ENCODE measurements around the gene PM20D1. TPM values are rescaled to one million over a fixed set of nuclear protein-coding genes. Genes with fewer than 3 reads are reported as not detected.

The PM20D1 gene
- total RNA-seq, 2 experiments from 2014 or later, result 0.50 to 1.3 TPM

DNA sequence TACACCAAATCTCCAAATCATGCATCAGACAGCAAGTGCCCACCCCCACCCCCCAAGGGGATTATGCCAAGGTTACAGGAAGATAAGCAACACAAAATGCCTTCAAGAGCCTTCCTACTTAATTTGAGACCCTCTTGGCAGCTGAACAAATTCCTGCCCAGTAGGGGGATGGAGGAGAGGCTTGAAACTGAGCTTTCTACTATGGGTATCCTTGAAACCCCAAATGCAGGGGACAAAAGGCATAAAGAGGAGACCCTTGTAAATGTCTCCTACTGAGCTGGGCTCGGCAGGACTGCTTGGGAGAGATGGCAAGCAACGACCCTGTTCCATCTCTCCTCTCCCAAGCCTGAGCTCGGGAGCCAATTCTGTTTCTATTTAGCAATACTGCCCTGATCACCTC lies 40.5 kb downstream of the PM20D1 start:
- Mint-ChIP-seq H3K27me3 (peaks cover 3% of the 10 kb centered on the region), H3K27ac (no peak overlapping the region), H3K36me3 (peaks cover 10% of the 10 kb centered on the region), H3K9me3 (no peaks in the 10 kb centered on the region), H3K4me3 (no peak overlapping the region), H3K4me1 (peaks cover 49% of the 10 kb centered on the region)
- ATAC-seq (ENCODE audit: low read depth) (no peak), DNase-seq (no peak)
- POLR2A ChIA-PET, result no interaction called here

GRCh38 chr1:205805082-205805711 lies 44.7 kb downstream of the PM20D1 start:
- no peaks in the 10 kb centered on the region for H3K27me3 Mint-ChIP-seq

GRCh38 chr1:205804605-205805004 lies 45.3 kb downstream of the PM20D1 start:
- Mint-ChIP-seq H3K9me3 (no peaks in the 10 kb centered on the region), H3K4me3 (no peak overlapping the region), H3K4me1 (peaks cover 35% of the 10 kb centered on the region), H3K27ac (peak overlapping the region; percentile 58), H3K36me3 (peaks cover 9% of the 10 kb centered on the region), H3K27me3 (no peaks in the 10 kb centered on the region)
- POLR2A ChIA-PET, result no interaction called here
- no peak for DNase-seq
- no peak for ATAC-seq (ENCODE audit: low read depth)

More at GRCh38 chr1:205805082-205805711, 44.7 kb downstream of the PM20D1 start:
- Mint-ChIP-seq H3K9me3 (no peaks in the 10 kb centered on the region), H3K27ac (peak overlapping the region; percentile 71), H3K36me3 (peaks cover 9% of the 10 kb centered on the region), H3K4me1 (peaks cover 35% of the 10 kb centered on the region), H3K4me3 (peak overlapping the region; percentile 71)
- POLR2A ChIA-PET, result no interaction called here
- ATAC-seq (ENCODE audit: low read depth) (peak; percentile 50), DNase-seq (no peak)

DNA sequence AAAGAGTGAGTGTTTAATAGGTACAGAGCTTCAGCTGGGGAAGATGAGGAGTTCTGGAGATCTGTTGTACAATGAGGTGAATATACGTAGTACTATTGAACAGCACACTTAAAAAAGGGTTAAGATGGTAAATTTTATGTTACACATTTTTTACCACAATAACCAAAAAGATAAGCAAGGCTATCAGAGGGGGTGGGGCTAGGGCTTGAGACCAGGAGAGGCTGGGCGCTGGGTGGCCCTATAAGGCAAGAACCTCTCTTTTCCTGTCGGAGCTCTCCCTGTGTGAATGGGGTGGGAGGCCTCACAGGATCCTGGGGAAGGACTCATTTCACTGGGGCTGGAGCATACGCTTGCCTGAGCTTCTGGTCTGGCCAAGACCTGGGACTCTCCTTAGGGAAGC lies 45.9 kb downstream of the PM20D1 start:
- Mint-ChIP-seq H3K27ac (no peak overlapping the region), H3K9me3 (no peaks in the 10 kb centered on the region), H3K4me3 (no peak overlapping the region), H3K36me3 (peaks cover 9% of the 10 kb centered on the region), H3K4me1 (peaks cover 32% of the 10 kb centered on the region), H3K27me3 (no peaks in the 10 kb centered on the region)
- ATAC-seq (ENCODE audit: low read depth) (no peak), DNase-seq (no peak)
- POLR2A ChIA-PET, result no interaction called here

- no peak for DNase-seq
- H3K27me3 Mint-ChIP-seq, result no peaks in the 10 kb centered on the region
These were observed 47.9 kb downstream of the PM20D1 start for GRCh38 chr1:205802060-205802459.

GRCh38 chr1:205800981-205801703 lies 48.8 kb downstream of the PM20D1 start:
- no peak for DNase-seq
- H3K36me3 Mint-ChIP-seq, result peaks cover 4% of the 10 kb centered on the region
- no peak for ATAC-seq (ENCODE audit: low read depth)
- H3K4me3 Mint-ChIP-seq, result no peak overlapping the region
- H3K27ac Mint-ChIP-seq, result peak overlapping the region; percentile 32
- H3K4me1 Mint-ChIP-seq, result peaks cover 24% of the 10 kb centered on the region
- POLR2A ChIA-PET, result interaction anchor here (0.6 kb wide), 1 partner anchor 17 kb away, joined by 4 read pairs; no protein-coding TSS in a partner anchor
- no peaks in the 10 kb centered on the region for H3K9me3 Mint-ChIP-seq
- H3K27me3 Mint-ChIP-seq, result no peaks in the 10 kb centered on the region

More at GRCh38 chr1:205802060-205802459, 47.9 kb downstream of the PM20D1 start:
- no peak for ATAC-seq (ENCODE audit: low read depth)
- H3K9me3 Mint-ChIP-seq, result no peaks in the 10 kb centered on the region
- H3K4me1 Mint-ChIP-seq, result peaks cover 31% of the 10 kb centered on the region
- no peak overlapping the region for H3K27ac Mint-ChIP-seq
- POLR2A ChIA-PET, result interaction anchor here (0.6 kb wide), 1 partner anchor 18 kb away, joined by 4 read pairs; no protein-coding TSS in a partner anchor
- H3K4me3 Mint-ChIP-seq, result no peak overlapping the region
- H3K36me3 Mint-ChIP-seq, result peaks cover 4% of the 10 kb centered on the region

DNA sequence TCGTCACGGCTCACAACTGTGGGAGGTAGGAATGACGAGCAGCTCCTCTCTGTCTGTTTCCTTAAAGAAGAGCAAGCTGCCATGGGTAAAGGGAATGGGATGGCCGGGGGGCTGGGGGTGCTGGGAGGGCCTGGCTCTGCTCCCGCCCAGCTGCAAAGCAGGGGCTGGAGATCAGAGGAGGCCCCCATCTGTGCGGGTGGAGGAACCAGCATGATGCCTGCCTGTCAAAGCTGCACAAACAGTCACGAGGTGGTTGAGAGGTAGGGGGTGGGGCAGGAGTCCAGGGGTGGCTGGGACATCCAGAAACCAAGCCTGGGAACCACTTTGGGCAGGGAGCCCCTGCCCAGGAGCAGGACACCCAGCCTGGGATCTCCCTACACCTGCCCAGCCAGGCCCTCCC lies 49.5 kb downstream of the PM20D1 start:
- no peaks in the 10 kb centered on the region for H3K27me3 Mint-ChIP-seq
- ATAC-seq (ENCODE audit: low read depth) (no peak), DNase-seq (no peak)
- H3K27ac Mint-ChIP-seq, result no peak overlapping the region
- H3K4me3 Mint-ChIP-seq, result no peak overlapping the region
- H3K36me3 Mint-ChIP-seq, result peaks cover 4% of the 10 kb centered on the region
- peaks cover 18% of the 10 kb centered on the region for H3K4me1 Mint-ChIP-seq
- POLR2A ChIA-PET, result no interaction called here
- H3K9me3 Mint-ChIP-seq, result no peaks in the 10 kb centered on the region

- H3K4me3 Mint-ChIP-seq, result no peak overlapping the region
- H3K4me1 Mint-ChIP-seq, result peaks cover 7% of the 10 kb centered on the region
- ATAC-seq (ENCODE audit: low read depth) (no peak), DNase-seq (no peak)
- H3K36me3 Mint-ChIP-seq, result no peaks in the 10 kb centered on the region
- H3K9me3 Mint-ChIP-seq, result no peaks in the 10 kb centered on the region
- no peaks in the 10 kb centered on the region for H3K27me3 Mint-ChIP-seq
- no peak overlapping the region for H3K27ac Mint-ChIP-seq
- POLR2A ChIA-PET, result no interaction called here
These were observed 51.4 kb downstream of the PM20D1 start for GRCh38 chr1:205798577-205798976.

DNA sequence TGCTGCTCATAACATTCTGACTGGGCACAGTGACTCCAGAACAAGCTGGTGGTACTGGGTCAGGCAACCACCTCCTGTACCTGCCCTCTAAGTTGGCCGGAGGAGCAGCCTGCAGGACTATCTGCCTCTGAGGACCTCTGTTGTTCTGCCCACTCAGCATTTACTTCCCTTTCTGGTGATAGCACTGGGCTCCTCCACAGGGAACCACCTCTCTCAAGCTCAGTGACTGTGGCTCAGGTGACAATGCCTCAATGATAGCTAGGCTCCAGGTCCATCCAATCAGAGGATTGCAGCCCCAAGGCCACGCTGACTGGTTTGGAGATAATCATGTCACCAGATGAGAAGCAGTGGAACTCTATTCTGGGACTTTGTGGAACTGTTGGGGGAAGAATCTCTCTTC lies 52.8 kb downstream of the PM20D1 start:
- Mint-ChIP-seq H3K36me3 (no peaks in the 10 kb centered on the region), H3K9me3 (no peaks in the 10 kb centered on the region), H3K27me3 (no peaks in the 10 kb centered on the region), H3K4me3 (no peak overlapping the region), H3K27ac (no peak overlapping the region), H3K4me1 (peaks cover 7% of the 10 kb centered on the region)
- DNase-seq (no peak), ATAC-seq (ENCODE audit: low read depth) (no peak)
- POLR2A ChIA-PET, result no interaction called here

GRCh38 chr1:205794011-205794730 lies 55.8 kb downstream of the PM20D1 start:
- Mint-ChIP-seq H3K4me1 (peaks cover 5% of the 10 kb centered on the region), H3K9me3 (no peaks in the 10 kb centered on the region), H3K4me3 (no peak overlapping the region), H3K36me3 (peaks cover 4% of the 10 kb centered on the region), H3K27me3 (no peaks in the 10 kb centered on the region), H3K27ac (no peak overlapping the region)
- DNase-seq (no peak), ATAC-seq (ENCODE audit: low read depth) (no peak)
- POLR2A ChIA-PET, result no interaction called here

DNA sequence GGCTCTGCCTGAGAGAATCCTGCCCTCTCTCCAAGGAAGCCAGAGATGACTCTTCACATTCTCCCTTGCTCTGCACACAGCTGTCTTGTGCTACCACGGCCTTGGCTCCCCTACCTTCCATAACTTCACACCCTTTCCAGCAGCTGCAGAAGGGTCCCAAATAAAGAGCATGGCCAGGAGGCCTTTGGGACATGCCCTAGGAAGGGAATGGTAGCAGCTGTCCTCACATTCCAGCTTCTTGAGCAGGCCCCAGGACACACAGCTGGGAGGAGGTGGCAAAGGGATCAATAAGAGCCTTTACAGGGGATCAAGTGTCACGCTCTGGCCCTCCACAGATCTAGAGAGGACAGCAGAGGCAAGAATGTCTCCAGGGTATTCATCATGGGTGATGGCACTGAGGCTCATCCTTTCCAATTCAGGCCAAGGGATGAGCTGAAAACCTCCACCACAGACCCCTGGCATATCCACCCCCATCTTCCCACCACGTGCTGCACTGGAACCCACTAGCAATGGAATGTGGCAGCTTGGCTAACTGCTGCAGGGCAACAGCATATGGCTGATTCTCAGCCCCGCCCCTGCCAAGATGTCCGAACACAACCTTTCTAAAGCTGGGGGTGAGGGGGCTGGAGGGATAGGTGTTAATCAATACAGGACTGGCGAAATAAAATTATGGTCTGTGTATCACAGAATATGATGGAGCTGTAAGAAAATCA lies 56.8 kb downstream of the PM20D1 start:
- ATAC-seq (ENCODE audit: low read depth) (no peak), DNase-seq (no peak)
- peaks cover 1% of the 10 kb centered on the region for H3K4me1 Mint-ChIP-seq
- H3K9me3 Mint-ChIP-seq, result no peaks in the 10 kb centered on the region
- H3K27me3 Mint-ChIP-seq, result no peaks in the 10 kb centered on the region
- H3K36me3 Mint-ChIP-seq, result peaks cover 4% of the 10 kb centered on the region
- H3K27ac Mint-ChIP-seq, result no peak overlapping the region
- H3K4me3 Mint-ChIP-seq, result no peak overlapping the region
- POLR2A ChIA-PET, result no interaction called here

DNA sequence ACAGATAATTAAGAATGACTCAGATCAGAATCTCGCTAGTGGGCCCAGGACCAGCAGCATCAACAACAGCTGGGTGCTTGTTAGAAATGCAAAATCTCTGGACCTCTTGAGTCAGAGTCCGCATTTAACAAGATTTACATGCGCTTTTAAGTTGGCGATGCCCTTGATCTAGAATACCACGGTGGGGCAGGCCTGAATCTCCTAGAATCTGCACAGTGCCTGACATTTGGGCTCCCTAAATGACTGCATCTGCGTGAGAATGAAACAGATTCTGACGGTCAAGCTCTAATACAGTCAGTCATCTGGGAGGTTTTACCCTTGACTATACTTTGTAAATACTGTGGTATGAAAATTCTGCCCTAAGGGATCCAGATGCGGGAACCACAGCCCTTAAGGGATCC lies 57.5 kb downstream of the PM20D1 start:
- ATAC-seq (ENCODE audit: low read depth) (no peak), DNase-seq (no peak)
- H3K36me3 Mint-ChIP-seq, result peaks cover 4% of the 10 kb centered on the region
- H3K9me3 Mint-ChIP-seq, result no peaks in the 10 kb centered on the region
- no peak overlapping the region for H3K4me3 Mint-ChIP-seq
- no peak overlapping the region for H3K27ac Mint-ChIP-seq
- peaks cover 1% of the 10 kb centered on the region for H3K4me1 Mint-ChIP-seq
- H3K27me3 Mint-ChIP-seq, result no peaks in the 10 kb centered on the region
- POLR2A ChIA-PET, result interaction anchor here (2.0 kb wide), 1 partner anchor 185 kb away, joined by 7 read pairs; no protein-coding TSS in a partner anchor

GRCh38 chr1:205791568-205792180 lies 58.3 kb downstream of the PM20D1 start:
- Mint-ChIP-seq H3K4me1 (peaks cover 1% of the 10 kb centered on the region), H3K9me3 (no peaks in the 10 kb centered on the region), H3K27me3 (no peaks in the 10 kb centered on the region), H3K27ac (no peak overlapping the region), H3K36me3 (peaks cover 4% of the 10 kb centered on the region), H3K4me3 (no peak overlapping the region)
- peak; percentile 66 for DNase-seq
- ATAC-seq (ENCODE audit: low read depth), result peak; percentile 88
- POLR2A ChIA-PET, result interaction anchor here (0.6 to 2.0 kb wide), 2 partner anchors 186 to 507 kb away, joined by 3 to 7 read pairs; no protein-coding TSS in a partner anchor

Data from activated naive CD8-positive, alpha-beta T cell treated with anti-CD3 and anti-CD28 coated beads, Interleukin-2, amount 10 ng/mL, durations not matched to agents 7 days and 5 days (primary cell).